Neural cell (in vitro differentiated cells): ENCODE data around the gene PHAX. TPM values are rescaled to one million over a fixed set of nuclear protein-coding genes. Genes with fewer than 3 reads are reported as not detected.
"Not testable (repeated sequence)": the region's sequence is repeated elsewhere in the genome, so short reads cannot be mapped to it uniquely, and the experiment has no call there.

Experiments
- H2AFZ ChIP-seq: fragments of 200-600, 300-800 bp; sonication (generic), shearing (Covaris generic); 2 replicates; pipeline ENCODE4 v1.6.0; 2014; ENCODE audit warnings: low read depth, mild to moderate bottlenecking, antibody characterized with exemption, low read length, moderate library complexity
- H3F3A ChIP-seq: fragments of 200-600 bp; shearing (Covaris generic); 2 replicates; pipeline ENCODE4 v1.6.1; 2016; ENCODE audit warnings: mild to moderate bottlenecking, moderate library complexity, mixed read lengths, antibody characterized with exemption, low read length; ENCODE audit not compliant: insufficient read depth, poor library complexity, severe bottlenecking
- H3K27ac ChIP-seq: fragments of 200-600, 300-800 bp; sonication (generic), shearing (Covaris generic); 2 replicates; pipeline ENCODE4 v1.5.1; 2014; ENCODE audit warnings: mild to moderate bottlenecking, low read length, moderate library complexity
- H3K27me3 ChIP-seq: fragments of 300-800, 200-600 bp; sonication (generic), shearing (Covaris generic); 2 replicates; pipeline ENCODE4 v1.6.0; 2014; ENCODE audit warnings: mild to moderate bottlenecking, low read depth, low read length, moderate library complexity; ENCODE audit not compliant: insufficient read depth
- H3K36me3 ChIP-seq: fragments of 300-800, 200-600 bp; sonication (generic), shearing (Covaris generic); 2 replicates; pipeline ENCODE4 v1.5.1; 2014; ENCODE audit warnings: mild to moderate bottlenecking, antibody characterized with exemption, low read length, moderate library complexity; ENCODE audit not compliant: insufficient read depth
- H3K4me2 ChIP-seq: fragments of 300-800, 200-600 bp; sonication (generic), shearing (Covaris generic); 2 replicates; pipeline ENCODE4 v1.6.0; 2014; ENCODE audit warnings: mild to moderate bottlenecking, low read length
- H3K4me3 ChIP-seq: fragments of 300-800, 200-600 bp; sonication (generic), shearing (Covaris generic); 2 replicates; pipeline ENCODE4 v1.5.1; 2014; ENCODE audit warnings: mild to moderate bottlenecking, low read length, moderate library complexity
- H3K79me2 ChIP-seq: fragments of 200-600 bp; shearing (Covaris generic); replicated peaks from 2 replicates; pipeline ENCODE4 v1.6.0; 2014; ENCODE audit warnings: mild to moderate bottlenecking, low read length, moderate library complexity; ENCODE audit not compliant: insufficient read depth
- H3K9ac ChIP-seq: fragments of 300-800, 200-600 bp; sonication (generic), shearing (Covaris generic); 2 replicates; pipeline ENCODE4 v1.6.1; 2016; ENCODE audit warnings: mild to moderate bottlenecking, low read length, mixed read lengths
- H3K9me2 ChIP-seq: fragments of 200-600 bp; shearing (Covaris generic); 2 replicates; pipeline ENCODE4 v1.6.1; 2016; ENCODE audit warnings: mild to moderate bottlenecking, low read length, mixed read lengths; ENCODE audit not compliant: insufficient read depth
- H3K9me3 ChIP-seq: fragments of 200-600, 300-800 bp; sonication (generic), shearing (Covaris generic); 2 replicates; pipeline ENCODE4 v1.6.1; 2016; ENCODE audit warnings: mild to moderate bottlenecking, mixed run types, low read length, moderate library complexity, mixed read lengths
- H4K20me1 ChIP-seq: fragments of 200-600 bp; shearing (Covaris generic); 2 replicates; pipeline ENCODE4 v1.6.1; 2016; ENCODE audit warnings: mild to moderate bottlenecking, mixed run types; ENCODE audit not compliant: insufficient read depth
- EP300 ChIP-seq: fragments of 450-650 bp; conservative IDR thresholded peaks from 2 replicates; pipeline ENCODE4 v1.6.1; 2014; ENCODE audit warnings: antibody characterized with exemption, mild to moderate bottlenecking, moderate library complexity; ENCODE audit not compliant: poor library complexity, severe bottlenecking
- EZH2 ChIP-seq: fragments of 200-600, 300-800 bp; shearing (Covaris generic), sonication (generic); IDR thresholded peaks from 2 replicates; pipeline ENCODE4 v1.6.1; 2014; ENCODE audit warnings: antibody characterized with exemption, low read length, borderline replicate concordance, mild to moderate bottlenecking; ENCODE audit not compliant: insufficient read depth, poor library complexity, severe bottlenecking
- MXI1 ChIP-seq: fragments of 450-650 bp; conservative IDR thresholded peaks from 2 replicates; pipeline ENCODE4 v1.6.1; 2014; ENCODE audit warnings: antibody characterized with exemption, mild to moderate bottlenecking; ENCODE audit not compliant: poor library complexity, severe bottlenecking
- POLR2AphosphoS5 ChIP-seq: IDR thresholded peaks from 2 replicates; pipeline ENCODE4 v1.6.1; 2012
- RAD21 ChIP-seq: fragments of 450-650 bp; conservative IDR thresholded peaks from 2 replicates; pipeline ENCODE4 v1.6.1; 2014; ENCODE audit warnings: antibody characterized with exemption, mild to moderate bottlenecking, moderate library complexity
- SMC3 ChIP-seq: fragments of 450-650 bp; conservative IDR thresholded peaks from 2 replicates; pipeline ENCODE4 v1.6.1; 2014; ENCODE audit warnings: antibody characterized with exemption, mild to moderate bottlenecking, moderate library complexity; ENCODE audit not compliant: poor library complexity
- TAF1 ChIP-seq: IDR thresholded peaks from 2 replicates; pipeline ENCODE4 v1.6.1; 2012; ENCODE audit warnings: low read depth
- polyA minus RNA-seq: library from RNA; depleted of rRNA, polyadenylated mRNA; stranded (reverse); fragments of >200 nt; gene quantifications from 2 replicates; pipeline ENCODE4 v1.2.3, GENCODE V29; 2014
- polyA plus RNA-seq: library from polyadenylated mRNA; depleted of rRNA; stranded (reverse); fragments of >200 nt; gene quantifications from 2 replicates; pipeline ENCODE4 v1.2.3, GENCODE V29; 2014
- TF ChIP-seq, protein P1 (sequence below): fragments of 450-650 bp; IDR thresholded peaks from 2 replicates; pipeline ENCODE4 v1.5.1; 2014; ENCODE audit warnings: antibody characterized with exemption, mild to moderate bottlenecking, moderate library complexity; ENCODE audit not compliant: poor library complexity, severe bottlenecking
- TF ChIP-seq, protein P2 (sequence below): IDR thresholded peaks from 2 replicates; pipeline ENCODE4 v1.6.1; 2012; ENCODE audit warnings: borderline replicate concordance

The PHAX gene
- polyA plus RNA-seq (36.7 and 42.3 TPM in 2 replicates), polyA minus RNA-seq (87.6 and 93.7 TPM in 2 replicates)

- peak within 1 kb of the TSS; percentile 81 for H3K4me3 ChIP-seq
- peaks cover 37% of the 10 kb centered on the region for H3K79me2 ChIP-seq
- no peaks in the 10 kb centered on the region for H3K36me3 ChIP-seq
- H3K9me2 ChIP-seq: no peaks in the 10 kb centered on the region
- peak; percentile 71 for TF ChIP-seq RAD21
- peak; percentile 58 for TF ChIP-seq TAF1
- peak; percentile 88 for TF ChIP-seq POLR2AphosphoS5
- TF ChIP-seq, protein P1, sequence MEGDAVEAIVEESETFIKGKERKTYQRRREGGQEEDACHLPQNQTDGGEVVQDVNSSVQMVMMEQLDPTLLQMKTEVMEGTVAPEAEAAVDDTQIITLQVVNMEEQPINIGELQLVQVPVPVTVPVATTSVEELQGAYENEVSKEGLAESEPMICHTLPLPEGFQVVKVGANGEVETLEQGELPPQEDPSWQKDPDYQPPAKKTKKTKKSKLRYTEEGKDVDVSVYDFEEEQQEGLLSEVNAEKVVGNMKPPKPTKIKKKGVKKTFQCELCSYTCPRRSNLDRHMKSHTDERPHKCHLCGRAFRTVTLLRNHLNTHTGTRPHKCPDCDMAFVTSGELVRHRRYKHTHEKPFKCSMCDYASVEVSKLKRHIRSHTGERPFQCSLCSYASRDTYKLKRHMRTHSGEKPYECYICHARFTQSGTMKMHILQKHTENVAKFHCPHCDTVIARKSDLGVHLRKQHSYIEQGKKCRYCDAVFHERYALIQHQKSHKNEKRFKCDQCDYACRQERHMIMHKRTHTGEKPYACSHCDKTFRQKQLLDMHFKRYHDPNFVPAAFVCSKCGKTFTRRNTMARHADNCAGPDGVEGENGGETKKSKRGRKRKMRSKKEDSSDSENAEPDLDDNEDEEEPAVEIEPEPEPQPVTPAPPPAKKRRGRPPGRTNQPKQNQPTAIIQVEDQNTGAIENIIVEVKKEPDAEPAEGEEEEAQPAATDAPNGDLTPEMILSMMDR: peak; percentile 85
- peak; percentile 86 for TF ChIP-seq SMC3
- peak; percentile 54 for TF ChIP-seq EP300
- TF ChIP-seq, protein P2, sequence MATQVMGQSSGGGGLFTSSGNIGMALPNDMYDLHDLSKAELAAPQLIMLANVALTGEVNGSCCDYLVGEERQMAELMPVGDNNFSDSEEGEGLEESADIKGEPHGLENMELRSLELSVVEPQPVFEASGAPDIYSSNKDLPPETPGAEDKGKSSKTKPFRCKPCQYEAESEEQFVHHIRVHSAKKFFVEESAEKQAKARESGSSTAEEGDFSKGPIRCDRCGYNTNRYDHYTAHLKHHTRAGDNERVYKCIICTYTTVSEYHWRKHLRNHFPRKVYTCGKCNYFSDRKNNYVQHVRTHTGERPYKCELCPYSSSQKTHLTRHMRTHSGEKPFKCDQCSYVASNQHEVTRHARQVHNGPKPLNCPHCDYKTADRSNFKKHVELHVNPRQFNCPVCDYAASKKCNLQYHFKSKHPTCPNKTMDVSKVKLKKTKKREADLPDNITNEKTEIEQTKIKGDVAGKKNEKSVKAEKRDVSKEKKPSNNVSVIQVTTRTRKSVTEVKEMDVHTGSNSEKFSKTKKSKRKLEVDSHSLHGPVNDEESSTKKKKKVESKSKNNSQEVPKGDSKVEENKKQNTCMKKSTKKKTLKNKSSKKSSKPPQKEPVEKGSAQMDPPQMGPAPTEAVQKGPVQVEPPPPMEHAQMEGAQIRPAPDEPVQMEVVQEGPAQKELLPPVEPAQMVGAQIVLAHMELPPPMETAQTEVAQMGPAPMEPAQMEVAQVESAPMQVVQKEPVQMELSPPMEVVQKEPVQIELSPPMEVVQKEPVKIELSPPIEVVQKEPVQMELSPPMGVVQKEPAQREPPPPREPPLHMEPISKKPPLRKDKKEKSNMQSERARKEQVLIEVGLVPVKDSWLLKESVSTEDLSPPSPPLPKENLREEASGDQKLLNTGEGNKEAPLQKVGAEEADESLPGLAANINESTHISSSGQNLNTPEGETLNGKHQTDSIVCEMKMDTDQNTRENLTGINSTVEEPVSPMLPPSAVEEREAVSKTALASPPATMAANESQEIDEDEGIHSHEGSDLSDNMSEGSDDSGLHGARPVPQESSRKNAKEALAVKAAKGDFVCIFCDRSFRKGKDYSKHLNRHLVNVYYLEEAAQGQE: no peak
- TF ChIP-seq MXI1: peak; percentile 76
- TF ChIP-seq EZH2: no peak
- peak within 1 kb of the TSS; percentile 92 for H3K4me2 ChIP-seq
- H3K27me3 ChIP-seq: no peaks in the 10 kb centered on the region
- H3F3A ChIP-seq: no peaks in the 10 kb centered on the region
- H4K20me1 ChIP-seq: no peaks in the 10 kb centered on the region
- peak within 1 kb of the TSS; percentile 99 for H2AFZ ChIP-seq
- peak within 1 kb of the TSS; percentile 84 for H3K27ac ChIP-seq
- no peaks in the 10 kb centered on the region for H3K9me3 ChIP-seq
- peak within 1 kb of the TSS; percentile 96 for H3K9ac ChIP-seq
Measured at GRCh38 chr5:126600631-126601511, at the start of gene PHAX. Gene PHAX (plus strand): TSS chr5:126600947. CDS start chr5:126600963, 16 bp downstream.

DNA sequence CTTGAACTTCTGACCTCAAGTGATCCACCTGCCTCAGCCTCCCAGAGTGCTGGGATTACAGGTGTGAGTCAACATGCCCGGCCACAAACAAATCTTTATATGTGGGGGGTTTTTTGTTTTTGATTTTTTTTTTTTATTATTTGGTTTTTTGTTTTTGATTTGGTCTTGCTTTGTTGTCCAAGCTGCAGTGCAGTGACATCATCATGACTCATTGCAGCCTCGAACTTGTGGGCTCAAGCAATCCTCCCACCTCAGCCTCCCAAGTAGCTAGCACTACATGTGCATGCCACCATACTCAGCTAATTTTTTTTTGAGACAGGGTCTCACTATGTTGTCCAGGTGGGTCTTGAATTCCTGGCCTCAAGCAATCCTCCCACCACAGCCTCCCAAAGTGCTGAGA is 48.1 kb upstream of the PHAX start:
- no peak for TF ChIP-seq MXI1
- no peak for TF ChIP-seq RAD21
- TF ChIP-seq EZH2: no peak
- TF ChIP-seq EP300: no peak
- TF ChIP-seq POLR2AphosphoS5: no peak
- TF ChIP-seq, protein P2: no peak
- no peak overlapping the region for H3K27ac ChIP-seq
- H3F3A ChIP-seq: no peaks in the 10 kb centered on the region
- H3K79me2 ChIP-seq: no peaks in the 10 kb centered on the region
- no peaks in the 10 kb centered on the region for H3K27me3 ChIP-seq
- no peaks in the 10 kb centered on the region for H4K20me1 ChIP-seq
- H2AFZ ChIP-seq: no peak overlapping the region
- H3K36me3 ChIP-seq: no peaks in the 10 kb centered on the region
- no peak overlapping the region for H3K4me3 ChIP-seq
- H3K9me3 ChIP-seq: no peaks in the 10 kb centered on the region
- H3K9me2 ChIP-seq: no peaks in the 10 kb centered on the region
- H3K4me2 ChIP-seq: no peak overlapping the region
- H3K9ac ChIP-seq: no peak overlapping the region

- not testable (repeated sequence) for H3K9me3 ChIP-seq, H3F3A ChIP-seq, H3K27ac ChIP-seq, H3K27me3 ChIP-seq, H3K9ac ChIP-seq, H3K9me2 ChIP-seq, H4K20me1 ChIP-seq, H3K4me3 ChIP-seq, H3K4me2 ChIP-seq, H2AFZ ChIP-seq, H3K36me3 ChIP-seq, H3K79me2 ChIP-seq
Measured at GRCh38 chr5:126555101-126555500, 45.6 kb upstream of the PHAX start.
